SK-N-SH (cell line): ENCODE results near the gene TSHZ3.

Source experiments
- CTCF ChIP-seq: fragments of 200-600 bp; sonication (generic); IDR thresholded peaks from 2 replicates; pipeline ENCODE4 v1.6.1; 2017; ENCODE audit warnings: antibody characterized with exemption, mild to moderate bottlenecking, moderate library complexity
- REST ChIP-seq: IDR thresholded peaks from 2 replicates; pipeline ENCODE4 v1.6.1; 2012; ENCODE audit warnings: mild to moderate bottlenecking, low read depth, low read length, moderate library complexity

- TF ChIP-seq REST (no peak), CTCF (no peak)
These were observed 37.1 kb downstream of the TSHZ3 start for GRCh38 chr19:31312009-31312676.
